Occipital lobe (tissue), 2 donors: ENCODE measurements around the gene DEXI. TPM values are rescaled to one million over a fixed set of nuclear protein-coding genes. Genes with fewer than 3 reads are reported as not detected.
A peak's percentile ranks its signal among the peaks of the same experiment; 100 is the strongest.
"Not testable (repeated sequence)": the region's sequence is repeated elsewhere in the genome, so short reads cannot be mapped to it uniquely, and the experiment has no call there.

ENCODE experiments used
- DNase-seq: peaks from one replicate; lab custom pipeline; 2025; lab: John Stamatoyannopoulos, UW
- total RNA-seq: library from RNA; depleted of rRNA; stranded (reverse); fragments of >200 nt; gene quantifications from one replicate; pipeline ENCODE4 v1.2.3, GENCODE V29; 2014

Gene DEXI
- total RNA-seq, 1 donor from 2014 or later = 8.1 TPM

GRCh38 chr16:10969615-10970014 lies 27.3 kb upstream of the DEXI start:
- no peak for DNase-seq

GRCh38 chr16:10968498-10968897 lies 26.2 kb upstream of the DEXI start:
- DNase-seq = no peak

- DNase-seq = no peak
Measured at GRCh38 chr16:10967986-10968385, 25.7 kb upstream of the DEXI start.

- DNase-seq = not testable (repeated sequence)
Measured at GRCh38 chr16:10966559-10966958, 24.3 kb upstream of the DEXI start.

GRCh38 chr16:10966129-10966528 lies 23.9 kb upstream of the DEXI start:
- no peak for DNase-seq

GRCh38 chr16:10965440-10966061 lies 23.3 kb upstream of the DEXI start:
- no peak for DNase-seq

- no peak for DNase-seq
Measured at GRCh38 chr16:10964891-10965326, 22.6 kb upstream of the DEXI start.

GRCh38 chr16:10964039-10964890 lies 22.0 kb upstream of the DEXI start:
- DNase-seq = peak; percentile 82

- peak; percentile 20 for DNase-seq
Measured at GRCh38 chr16:10961231-10961630, 19.0 kb upstream of the DEXI start.

- no peak for DNase-seq
Measured at GRCh38 chr16:10959161-10959560, 16.9 kb upstream of the DEXI start.

- DNase-seq = no peak
Measured at GRCh38 chr16:10957771-10958482, 15.7 kb upstream of the DEXI start.

GRCh38 chr16:10954903-10955302 lies 12.6 kb upstream of the DEXI start:
- no peak for DNase-seq

GRCh38 chr16:10951026-10951425 lies 8.8 kb upstream of the DEXI start:
- DNase-seq = no peak

GRCh38 chr16:10950393-10950792 lies 8.1 kb upstream of the DEXI start:
- DNase-seq = no peak

GRCh38 chr16:10949424-10949970 lies 7.2 kb upstream of the DEXI start:
- no peak for DNase-seq

- DNase-seq = no peak
Measured at GRCh38 chr16:10947211-10947787, 5.0 kb upstream of the DEXI start.

GRCh38 chr16:10946308-10946707 lies 4.0 kb upstream of the DEXI start:
- DNase-seq = no peak

GRCh38 chr16:10945065-10945787 lies 3.0 kb upstream of the DEXI start:
- no peak for DNase-seq

GRCh38 chr16:10944249-10945064 lies 2.2 kb upstream of the DEXI start, which contains the start of gene CLEC16A:
TSS of gene CLEC16A (plus strand) at chr16:10944564. CDS start at chr16:10944718, 154 bp downstream.
- peak; percentile 98 for DNase-seq

- DNase-seq = no peak
Measured at GRCh38 chr16:10943064-10943353, 741 bp upstream of the DEXI start.
